Activated CD4-positive, alpha-beta T cell treated with anti-CD3 and anti-CD28 coated beads, Interleukin-2, Interleukin-6, amounts not matched to agents 100 ng/mL and 50 ng/mL, durations not matched to agents 16 hours and 8 hours (primary cell): ENCODE data around the gene PANX3.

ENCODE experiments used
- DNase-seq: peaks from one replicate; pipeline ENCODE4 v3.0.0-alpha.2; 2020

The PANX3 gene

GRCh38 chr11:124622531-124623451 is 11.6 kb downstream of the PANX3 start, which contains the start of gene TBRG1:
Gene TBRG1, plus strand, starts transcription at chr11:124622864. Its CDS starts 220 bp downstream, at chr11:124623084.
- DNase-seq, result peak; percentile 89

- DNase-seq, result no peak
Observed at GRCh38 chr11:124623861-124624525, 12.8 kb downstream of the PANX3 start.

GRCh38 chr11:124625504-124626168 is 14.4 kb downstream of the PANX3 start:
- DNase-seq, result no peak

GRCh38 chr11:124627546-124627945 is 16.3 kb downstream of the PANX3 start:
- DNase-seq, result no peak

- DNase-seq, result no peak
Observed at GRCh38 chr11:124629961-124630360, 18.7 kb downstream of the PANX3 start.

- no peak for DNase-seq
Observed at GRCh38 chr11:124633355-124633754, 22.1 kb downstream of the PANX3 start.

- no peak for DNase-seq
Observed at GRCh38 chr11:124635932-124636331, 24.7 kb downstream of the PANX3 start.

- DNase-seq, result no peak
Observed at GRCh38 chr11:124638500-124638899, 27.3 kb downstream of the PANX3 start.

GRCh38 chr11:124639186-124639585 is 28.0 kb downstream of the PANX3 start:
- no peak for DNase-seq

- DNase-seq, result no peak
Observed at GRCh38 chr11:124640666-124641065, 29.4 kb downstream of the PANX3 start.

GRCh38 chr11:124642628-124643027 is 31.4 kb downstream of the PANX3 start:
- no peak for DNase-seq

- no peak for DNase-seq
Observed at GRCh38 chr11:124643042-124643604, 31.9 kb downstream of the PANX3 start.

- DNase-seq, result no peak
Observed at GRCh38 chr11:124643605-124644425, 32.6 kb downstream of the PANX3 start.

GRCh38 chr11:124644426-124645280 is 33.4 kb downstream of the PANX3 start:
- DNase-seq, result peak; percentile 24

GRCh38 chr11:124646148-124646547 is 34.9 kb downstream of the PANX3 start:
- no peak for DNase-seq

GRCh38 chr11:124648610-124649009 is 37.4 kb downstream of the PANX3 start:
- DNase-seq, result no peak

GRCh38 chr11:124656774-124657630 is 45.8 kb downstream of the PANX3 start:
- no peak for DNase-seq

- DNase-seq, result no peak
Observed at GRCh38 chr11:124657904-124658303, 46.7 kb downstream of the PANX3 start.

GRCh38 chr11:124658501-124658900 is 47.3 kb downstream of the PANX3 start:
- no peak for DNase-seq

GRCh38 chr11:124658986-124659385 is 47.8 kb downstream of the PANX3 start:
- DNase-seq, result no peak
